ENCODE data around the gene P2RX5.
A peak's percentile ranks its signal among the peaks of the same experiment; 100 is the strongest.

Gene P2RX5

GRCh38 chr17:3683054-3683511 is 12.9 kb downstream of the P2RX5 start:
- DNase-seq = peak; percentile 21 to 41 (median 21)
- H3K27ac ChIP-seq (ENCODE audit: insufficient read depth, low read length, poor library complexity, severe bottlenecking) = no peak overlapping the region
- no peaks in the 10 kb centered on the region for H3K4me1 ChIP-seq (ENCODE audit: control insufficient read depth, insufficient read depth, low read length, poor library complexity, severe bottlenecking)
- no peaks in the 10 kb centered on the region for H3K27me3 ChIP-seq (replicated peaks; ENCODE audit: control insufficient read depth, insufficient read depth, low read length, poor library complexity, severe bottlenecking)
- peaks cover under 1% of the 10 kb centered on the region for H3K36me3 ChIP-seq (ENCODE audit: control insufficient read depth, insufficient read depth, low read length)
- no peak overlapping the region for H3K4me3 ChIP-seq (ENCODE audit: insufficient read depth, low read depth, low read length, poor library complexity, severe bottlenecking)
- H3K9me3 ChIP-seq (ENCODE audit: control insufficient read depth, low read length) = no peaks in the 10 kb centered on the region

- no peaks in the 10 kb centered on the region for H3K9me3 ChIP-seq (ENCODE audit: control insufficient read depth, low read length)
- no peak overlapping the region for H3K27ac ChIP-seq (ENCODE audit: insufficient read depth, low read length, poor library complexity, severe bottlenecking)
- H3K36me3 ChIP-seq (ENCODE audit: control insufficient read depth, insufficient read depth, low read length) = peaks cover 5% of the 10 kb centered on the region
- no peaks in the 10 kb centered on the region for H3K27me3 ChIP-seq (replicated peaks; ENCODE audit: control insufficient read depth, insufficient read depth, low read length, poor library complexity, severe bottlenecking)
- H3K4me3 ChIP-seq (ENCODE audit: insufficient read depth, low read depth, low read length, poor library complexity, severe bottlenecking) = no peak overlapping the region
- no peak for DNase-seq
- H3K4me1 ChIP-seq (ENCODE audit: control insufficient read depth, insufficient read depth, low read length, poor library complexity, severe bottlenecking) = no peaks in the 10 kb centered on the region
These were observed 13.9 kb downstream of the P2RX5 start for GRCh38 chr17:3682033-3682432.

- Histone ChIP-seq H3K36me3 (ENCODE audit: control insufficient read depth, insufficient read depth, low read length) (peaks cover 5% of the 10 kb centered on the region), H3K27me3 (replicated peaks; ENCODE audit: control insufficient read depth, insufficient read depth, low read length, poor library complexity, severe bottlenecking) (no peaks in the 10 kb centered on the region), H3K9me3 (ENCODE audit: control insufficient read depth, low read length) (no peaks in the 10 kb centered on the region), H3K27ac (ENCODE audit: insufficient read depth, low read length, poor library complexity, severe bottlenecking) (no peak overlapping the region), H3K4me3 (ENCODE audit: insufficient read depth, low read depth, low read length, poor library complexity, severe bottlenecking) (no peak overlapping the region), H3K4me1 (ENCODE audit: control insufficient read depth, insufficient read depth, low read length, poor library complexity, severe bottlenecking) (no peaks in the 10 kb centered on the region)
- DNase-seq = no peak
These were observed 14.4 kb downstream of the P2RX5 start for GRCh38 chr17:3681565-3681964.

DNA sequence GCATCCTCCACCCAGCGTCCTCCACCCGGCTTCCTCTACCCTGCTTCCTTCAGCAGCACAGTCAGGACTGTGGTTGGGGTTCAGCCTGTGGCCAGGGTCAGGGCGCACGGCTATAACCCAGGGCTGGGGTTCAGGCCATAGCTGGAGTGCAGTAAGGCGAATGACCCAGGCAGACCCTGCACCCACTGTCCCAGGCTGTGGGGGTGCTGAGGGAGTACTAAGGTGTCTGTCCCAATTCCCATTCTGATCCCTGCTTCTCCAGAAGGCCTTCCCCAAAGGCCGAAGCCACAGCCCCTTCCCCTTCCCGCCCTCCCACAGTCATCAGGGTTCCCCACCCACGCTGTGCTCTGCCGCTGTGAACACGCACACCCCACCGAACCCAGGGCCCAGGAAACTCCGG is 14.9 kb downstream of the P2RX5 start:
- Histone ChIP-seq H3K4me1 (ENCODE audit: control insufficient read depth, insufficient read depth, low read length, poor library complexity, severe bottlenecking) (no peaks in the 10 kb centered on the region), H3K27ac (ENCODE audit: insufficient read depth, low read length, poor library complexity, severe bottlenecking) (no peak overlapping the region), H3K4me3 (ENCODE audit: insufficient read depth, low read depth, low read length, poor library complexity, severe bottlenecking) (no peak overlapping the region), H3K27me3 (replicated peaks; ENCODE audit: control insufficient read depth, insufficient read depth, low read length, poor library complexity, severe bottlenecking) (no peaks in the 10 kb centered on the region), H3K36me3 (ENCODE audit: control insufficient read depth, insufficient read depth, low read length) (peaks cover 5% of the 10 kb centered on the region), H3K9me3 (ENCODE audit: control insufficient read depth, low read length) (no peaks in the 10 kb centered on the region)
- DNase-seq = no peak

DNA sequence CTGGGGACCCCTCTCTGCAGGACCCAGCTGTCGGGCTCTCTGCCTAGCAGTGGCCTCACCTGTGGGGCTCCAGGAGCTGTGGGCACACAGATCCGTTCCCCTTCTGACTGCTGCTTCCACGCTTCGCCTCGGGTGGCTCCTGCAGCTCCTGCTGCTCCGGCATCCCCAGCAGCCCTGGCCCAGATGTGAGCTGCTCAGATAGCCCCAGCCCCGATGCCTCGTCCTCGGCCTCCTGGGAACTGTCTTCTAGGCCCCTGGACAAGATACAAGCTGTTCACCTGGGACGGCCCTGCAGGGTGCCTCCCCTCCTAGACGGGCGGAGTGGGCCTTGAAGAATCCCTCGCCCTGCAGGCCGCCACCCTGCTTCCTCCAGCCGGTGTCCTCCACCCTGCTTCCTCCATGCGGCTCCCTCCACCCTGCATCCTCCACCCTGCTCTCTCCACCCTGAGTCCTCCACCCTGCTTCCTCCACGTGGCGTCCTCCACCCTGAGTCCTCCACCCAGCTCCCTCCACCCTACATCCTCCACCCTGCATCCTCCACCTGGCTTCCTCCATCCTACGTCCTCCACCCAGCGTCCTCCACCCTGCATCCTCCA is 16.3 kb downstream of the P2RX5 start:
- no peak for DNase-seq
- Histone ChIP-seq H3K27ac (ENCODE audit: insufficient read depth, low read length, poor library complexity, severe bottlenecking) (no peak overlapping the region), H3K4me1 (ENCODE audit: control insufficient read depth, insufficient read depth, low read length, poor library complexity, severe bottlenecking) (no peaks in the 10 kb centered on the region), H3K9me3 (ENCODE audit: control insufficient read depth, low read length) (no peaks in the 10 kb centered on the region), H3K4me3 (ENCODE audit: insufficient read depth, low read depth, low read length, poor library complexity, severe bottlenecking) (no peak overlapping the region), H3K36me3 (ENCODE audit: control insufficient read depth, insufficient read depth, low read length) (peaks cover 5% of the 10 kb centered on the region), H3K27me3 (replicated peaks; ENCODE audit: control insufficient read depth, insufficient read depth, low read length, poor library complexity, severe bottlenecking) (no peaks in the 10 kb centered on the region)

GRCh38 chr17:3678821-3679530 is 17.0 kb downstream of the P2RX5 start:
- Histone ChIP-seq H3K36me3 (ENCODE audit: control insufficient read depth, insufficient read depth, low read length) (peaks cover 5% of the 10 kb centered on the region), H3K4me3 (ENCODE audit: insufficient read depth, low read depth, low read length, poor library complexity, severe bottlenecking) (no peak overlapping the region), H3K9me3 (ENCODE audit: control insufficient read depth, low read length) (no peaks in the 10 kb centered on the region), H3K4me1 (ENCODE audit: control insufficient read depth, insufficient read depth, low read length, poor library complexity, severe bottlenecking) (no peaks in the 10 kb centered on the region), H3K27ac (ENCODE audit: insufficient read depth, low read length, poor library complexity, severe bottlenecking) (no peak overlapping the region), H3K27me3 (replicated peaks; ENCODE audit: control insufficient read depth, insufficient read depth, low read length, poor library complexity, severe bottlenecking) (no peaks in the 10 kb centered on the region)
- no peak for DNase-seq

DNA sequence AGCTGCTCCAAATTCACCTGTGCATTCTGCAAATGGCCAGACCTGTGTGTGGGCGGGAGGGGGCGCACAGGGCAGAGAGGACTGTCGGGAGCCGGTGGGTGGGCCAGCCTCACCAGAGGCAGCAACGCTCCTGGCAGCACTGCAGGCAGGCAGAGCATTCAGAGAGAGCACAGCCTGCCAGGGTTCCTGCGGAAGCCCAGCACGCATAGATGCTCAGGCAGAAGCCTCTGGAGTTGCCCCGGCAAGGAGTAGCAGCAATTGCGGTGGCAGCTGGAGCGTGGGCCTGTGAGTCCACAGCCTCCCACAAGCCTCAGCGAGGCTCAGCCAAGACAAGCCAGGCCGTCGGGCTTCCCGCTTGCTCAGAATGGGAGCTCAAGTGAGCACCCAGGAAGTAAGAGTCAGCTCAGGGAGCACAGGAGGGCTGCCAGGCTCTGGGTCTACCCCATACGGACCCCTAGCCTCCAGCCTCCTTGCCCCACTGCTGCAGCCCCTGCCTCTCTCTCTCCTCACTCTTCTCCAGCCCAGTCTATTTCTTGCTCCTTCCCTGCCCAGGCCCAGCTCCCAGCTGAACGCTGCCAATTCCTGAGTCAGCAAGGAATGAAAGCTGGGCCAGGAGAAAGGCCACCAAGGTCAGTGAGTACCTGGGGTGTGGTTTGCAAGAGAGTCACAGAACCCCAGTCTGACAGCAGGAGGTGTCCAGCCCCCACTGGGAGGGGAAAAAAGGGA is 17.7 kb downstream of the P2RX5 start:
- H3K27ac ChIP-seq (ENCODE audit: insufficient read depth, low read length, poor library complexity, severe bottlenecking) = no peak overlapping the region
- no peak for DNase-seq
- H3K27me3 ChIP-seq (replicated peaks; ENCODE audit: control insufficient read depth, insufficient read depth, low read length, poor library complexity, severe bottlenecking) = no peaks in the 10 kb centered on the region
- no peaks in the 10 kb centered on the region for H3K4me1 ChIP-seq (ENCODE audit: control insufficient read depth, insufficient read depth, low read length, poor library complexity, severe bottlenecking)
- no peak overlapping the region for H3K4me3 ChIP-seq (ENCODE audit: insufficient read depth, low read depth, low read length, poor library complexity, severe bottlenecking)
- no peaks in the 10 kb centered on the region for H3K9me3 ChIP-seq (ENCODE audit: control insufficient read depth, low read length)
- H3K36me3 ChIP-seq (ENCODE audit: control insufficient read depth, insufficient read depth, low read length) = peaks cover 5% of the 10 kb centered on the region

DNA sequence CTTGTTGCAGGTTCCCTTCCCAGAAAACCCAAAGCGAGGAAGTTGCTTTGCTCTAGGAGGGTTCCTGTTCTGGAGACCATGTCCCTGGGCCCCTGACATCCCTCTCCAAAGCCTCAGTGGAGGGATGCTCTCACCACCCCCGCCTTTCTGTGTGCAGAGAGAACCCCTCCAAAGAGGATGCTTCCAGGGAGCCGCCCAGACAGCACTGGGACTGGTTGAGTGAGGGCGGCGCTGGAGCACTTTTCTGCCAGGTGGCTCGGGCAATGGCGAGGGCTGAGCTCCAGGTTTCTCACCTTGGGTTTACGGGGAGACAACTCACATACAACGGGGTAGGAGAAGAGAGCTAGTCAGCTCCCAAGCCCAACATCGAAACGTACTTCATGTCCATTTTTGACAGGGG is 20.1 kb downstream of the P2RX5 start:
- Histone ChIP-seq H3K36me3 (ENCODE audit: control insufficient read depth, insufficient read depth, low read length) (peaks cover 5% of the 10 kb centered on the region), H3K27me3 (replicated peaks; ENCODE audit: control insufficient read depth, insufficient read depth, low read length, poor library complexity, severe bottlenecking) (no peaks in the 10 kb centered on the region), H3K4me1 (ENCODE audit: control insufficient read depth, insufficient read depth, low read length, poor library complexity, severe bottlenecking) (no peaks in the 10 kb centered on the region), H3K4me3 (ENCODE audit: insufficient read depth, low read depth, low read length, poor library complexity, severe bottlenecking) (no peak overlapping the region), H3K27ac (ENCODE audit: insufficient read depth, low read length, poor library complexity, severe bottlenecking) (no peak overlapping the region), H3K9me3 (ENCODE audit: control insufficient read depth, low read length) (no peaks in the 10 kb centered on the region)
- DNase-seq = no peak

DNA sequence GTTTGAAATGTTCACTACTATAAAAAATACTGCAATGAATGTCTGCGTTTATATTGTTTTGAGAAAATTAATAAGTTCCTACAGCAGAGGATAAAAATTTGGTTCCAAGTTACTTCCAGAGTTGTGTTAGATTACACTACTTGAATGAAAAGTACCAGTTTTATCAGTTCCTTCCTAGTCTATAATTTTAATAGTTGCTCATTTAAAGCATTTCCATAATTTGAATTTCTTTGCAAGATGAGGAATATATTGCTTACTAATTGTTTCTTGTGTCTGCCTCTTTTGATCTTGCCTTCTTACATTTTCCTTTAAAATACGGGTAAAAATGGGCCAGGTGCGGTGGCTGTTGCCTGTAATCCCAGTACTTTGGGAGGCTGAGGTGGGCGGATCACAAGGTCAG is 23.4 kb downstream of the P2RX5 start:
- H3K4me1 ChIP-seq (ENCODE audit: control insufficient read depth, insufficient read depth, low read length, poor library complexity, severe bottlenecking) = peaks cover 18% of the 10 kb centered on the region
- no peaks in the 10 kb centered on the region for H3K9me3 ChIP-seq (ENCODE audit: control insufficient read depth, low read length)
- H3K27ac ChIP-seq (ENCODE audit: insufficient read depth, low read length, poor library complexity, severe bottlenecking) = no peak overlapping the region
- peaks cover 4% of the 10 kb centered on the region for H3K36me3 ChIP-seq (ENCODE audit: control insufficient read depth, insufficient read depth, low read length)
- DNase-seq = no peak
- no peaks in the 10 kb centered on the region for H3K27me3 ChIP-seq (replicated peaks; ENCODE audit: control insufficient read depth, insufficient read depth, low read length, poor library complexity, severe bottlenecking)
- no peak overlapping the region for H3K4me3 ChIP-seq (ENCODE audit: insufficient read depth, low read depth, low read length, poor library complexity, severe bottlenecking)

DNA sequence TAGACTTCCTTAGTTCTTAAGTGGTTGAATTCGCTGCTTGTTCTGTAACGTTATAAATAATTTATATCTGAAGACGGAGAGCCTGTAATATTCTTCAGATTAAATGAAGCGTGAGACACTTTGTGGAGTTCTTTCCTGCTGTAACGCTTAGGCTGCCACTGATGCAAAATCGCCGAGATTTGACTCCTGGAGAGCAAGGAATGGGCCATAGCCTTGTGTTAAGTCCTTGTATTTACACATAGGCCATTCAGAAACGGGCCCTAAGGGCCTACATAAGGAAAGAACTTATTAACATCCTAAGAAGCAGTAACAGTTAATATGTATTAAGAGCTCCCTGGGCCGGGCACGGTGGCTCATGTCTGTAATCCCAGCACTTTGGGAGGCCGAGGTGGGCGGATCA is 26.4 kb downstream of the P2RX5 start:
- Histone ChIP-seq H3K27ac (ENCODE audit: insufficient read depth, low read length, poor library complexity, severe bottlenecking) (peak overlapping the region; percentile 88), H3K9me3 (ENCODE audit: control insufficient read depth, low read length) (no peaks in the 10 kb centered on the region), H3K4me1 (ENCODE audit: control insufficient read depth, insufficient read depth, low read length, poor library complexity, severe bottlenecking) (peaks cover 22% of the 10 kb centered on the region), H3K27me3 (replicated peaks; ENCODE audit: control insufficient read depth, insufficient read depth, low read length, poor library complexity, severe bottlenecking) (no peaks in the 10 kb centered on the region), H3K36me3 (ENCODE audit: control insufficient read depth, insufficient read depth, low read length) (peaks cover 4% of the 10 kb centered on the region), H3K4me3 (ENCODE audit: insufficient read depth, low read depth, low read length, poor library complexity, severe bottlenecking) (peak overlapping the region; percentile 100)
- no peak for DNase-seq
